SK-N-SH (cell line): ENCODE results near the gene MFN1. TPM values are rescaled to one million over a fixed set of nuclear protein-coding genes. Genes with fewer than 3 reads are reported as not detected.

ENCODE experiments used
- CTCF ChIA-PET: fragments of 300-600, 350-600 bp; formaldehyde crosslinking; extraction: SDS; loops from one replicate; lab custom pipeline; 2021; lab: Yijun Ruan, JAX
- POLR2A ChIA-PET: fragments of 350-600 bp; sonication (Branson Sonifier 250); formaldehyde crosslinking; extraction: SDS; loops from one replicate; lab custom pipeline; 2020; ENCODE audit warnings: antibody characterized with exemption, inconsistent platforms; lab: Yijun Ruan, JAX
- DNase-seq: peaks from one replicate; pipeline ENCODE4 v3.0.0; 2012
- H2AFZ ChIP-seq: fragments of 200-600 bp; sonication (generic); 2 replicates; pipeline ENCODE4 v1.8.1; 2016; ENCODE audit warnings: antibody characterized with exemption, mild to moderate bottlenecking, low read depth
- H3F3A ChIP-seq: fragments of 200-600 bp; sonication (generic); replicated peaks from 2 replicates; pipeline ENCODE3; 2016; ENCODE audit warnings: antibody characterized with exemption, mild to moderate bottlenecking; ENCODE audit not compliant: insufficient read depth
- H3K27ac ChIP-seq, 2 experiments: fragments of 200-500 bp in 1 of 2; fragments of 200-600 bp in 1 of 2; sonication (Bioruptor generic) in 1 of 2; sonication (generic), shearing (Covaris generic) in 1 of 2; 2 replicates each; pipeline versions ENCODE4 v1.5.1 to v1.6.1; 2014 to 2016; ENCODE audit warnings: low read depth in 2 of 2, inconsistent platforms in 1 of 2, low read length in 1 of 2, mild to moderate bottlenecking in 1 of 2, mixed read lengths in 1 of 2
- H3K27me3 ChIP-seq: fragments of 200-600 bp; sonication (generic), shearing (Covaris generic); 2 replicates; pipeline ENCODE4 v1.6.1; 2016; ENCODE audit warnings: mixed run types; ENCODE audit not compliant: insufficient read depth
- H3K36me3 ChIP-seq, 2 experiments: fragments of 200-500 bp in 1 of 2; fragments of 200-600 bp in 1 of 2; sonication (Bioruptor generic) in 1 of 2; sonication (generic) in 1 of 2; replicated peaks in 1 of 2; 2 replicates each; pipeline versions ENCODE3 to v1.5.1; 2014 to 2016; ENCODE audit warnings: low read length in 1 of 2, mild to moderate bottlenecking in 1 of 2; ENCODE audit not compliant: insufficient read depth in 2 of 2, control insufficient read depth in 1 of 2
- H3K4me1 ChIP-seq, 2 experiments: fragments of 200-500 bp in 1 of 2; fragments of 200-600 bp in 1 of 2; sonication (Bioruptor generic) in 1 of 2; sonication (generic), shearing (Covaris generic) in 1 of 2; 2 replicates each; pipeline versions ENCODE4 v1.5.1 to v1.6.1; 2014 to 2016; ENCODE audit warnings: low read depth in 1 of 2, low read length in 1 of 2, mixed run types in 1 of 2; ENCODE audit not compliant: insufficient read depth in 2 of 2, control insufficient read depth in 1 of 2
- H3K4me2 ChIP-seq: fragments of 200-600 bp; sonication (generic), shearing (Covaris generic); 2 replicates; pipeline ENCODE4 v1.6.1; 2017; ENCODE audit warnings: mixed run types
- H3K4me3 ChIP-seq, 2 experiments: fragments of 200-500 bp in 1 of 2; fragments of 200-600 bp in 1 of 2; sonication (Bioruptor generic) in 1 of 2; sonication (generic), shearing (Covaris generic) in 1 of 2; 2 replicates each; pipeline versions ENCODE4 v1.5.1 to v1.8.1; 2014 to 2016; ENCODE audit warnings: low read depth in 2 of 2, inconsistent platforms in 1 of 2, low read length in 1 of 2, mild to moderate bottlenecking in 1 of 2, mixed read lengths in 1 of 2, moderate library complexity in 1 of 2
- H3K79me2 ChIP-seq: fragments of 200-600 bp; sonication (generic); 2 replicates; pipeline ENCODE4 v1.8.1; 2017; ENCODE audit warnings: mild to moderate bottlenecking; ENCODE audit not compliant: insufficient read depth
- H3K9ac ChIP-seq: fragments of 200-600 bp; sonication (generic); 2 replicates; pipeline ENCODE4 v1.6.1; 2017; ENCODE audit warnings: mixed run types
- H3K9me2 ChIP-seq: fragments of 200-600 bp; sonication (generic); 2 replicates; pipeline ENCODE4 v1.6.1; 2017; ENCODE audit warnings: mixed run types
- H3K9me3 ChIP-seq: fragments of 200-600 bp; sonication (generic); 2 replicates; pipeline ENCODE4 v1.6.1; 2017; ENCODE audit warnings: mixed run types, mild to moderate bottlenecking, moderate library complexity
- H4K20me1 ChIP-seq: fragments of 200-600 bp; sonication (generic); 2 replicates; pipeline ENCODE4 v1.6.1; 2017; ENCODE audit warnings: mild to moderate bottlenecking, mixed run types; ENCODE audit not compliant: insufficient read depth
- CTCF ChIP-seq: fragments of 200-600 bp; sonication (generic); IDR thresholded peaks from 2 replicates; pipeline ENCODE4 v1.6.1; 2017; ENCODE audit warnings: antibody characterized with exemption, mild to moderate bottlenecking, moderate library complexity
- ELF1 ChIP-seq: IDR thresholded peaks from 2 replicates; pipeline ENCODE4 v1.4.0; 2012
- MAX ChIP-seq: IDR thresholded peaks from 2 replicates; pipeline ENCODE4 v1.4.0; 2012; ENCODE audit warnings: low read depth
- NRF1 ChIP-seq: IDR thresholded peaks from 2 replicates; pipeline ENCODE4 v1.6.1; 2012; ENCODE audit warnings: low read depth, mild to moderate bottlenecking, low read length
- PBX3 ChIP-seq: IDR thresholded peaks from 2 replicates; pipeline ENCODE4; 2012
- POLR2AphosphoS5 ChIP-seq: IDR thresholded peaks from 2 replicates; pipeline ENCODE4 v1.6.1; 2012; ENCODE audit warnings: low read depth, low read length
- RAD21 ChIP-seq: IDR thresholded peaks from 2 replicates; pipeline ENCODE4 v1.6.1; 2012; ENCODE audit warnings: mild to moderate bottlenecking, low read length
- SMC3 ChIP-seq: IDR thresholded peaks from 2 replicates; pipeline ENCODE4 v1.6.1; 2012; ENCODE audit warnings: low read depth, low read length, improper control_type of control experiment
- TCF12 ChIP-seq: IDR thresholded peaks from 2 replicates; pipeline ENCODE4 v1.4.0; 2012
- USF2 ChIP-seq: fragments of 150-350 bp; IDR thresholded peaks from 2 replicates; pipeline ENCODE4 v1.6.1; 2017; ENCODE audit warnings: antibody characterized with exemption, low read length, low read depth, borderline replicate concordance
- YY1 ChIP-seq: IDR thresholded peaks from 2 replicates; pipeline ENCODE4 v1.4.0; 2012; ENCODE audit warnings: low read depth, mild to moderate bottlenecking
- WGBS: methylation state at CpG from one replicate; pipeline ENCODE4 v1.1.6; 2017; ENCODE audit warnings: low lambda C conversion rate; 5-methylcytosine and 5-hydroxymethylcytosine counted together
- polyA plus RNA-seq, 3 experiments: library from polyadenylated mRNA; depleted of rRNA; stranded (reverse); fragments of >200 nt; gene quantifications; 2 replicates each; pipeline ENCODE4 v1.2.3, GENCODE V29; 2012

The MFN1 gene
- polyA plus RNA-seq, 1 of the 3 experiments (the other 2 are of a cell fraction) = 15.7 TPM

DNA sequence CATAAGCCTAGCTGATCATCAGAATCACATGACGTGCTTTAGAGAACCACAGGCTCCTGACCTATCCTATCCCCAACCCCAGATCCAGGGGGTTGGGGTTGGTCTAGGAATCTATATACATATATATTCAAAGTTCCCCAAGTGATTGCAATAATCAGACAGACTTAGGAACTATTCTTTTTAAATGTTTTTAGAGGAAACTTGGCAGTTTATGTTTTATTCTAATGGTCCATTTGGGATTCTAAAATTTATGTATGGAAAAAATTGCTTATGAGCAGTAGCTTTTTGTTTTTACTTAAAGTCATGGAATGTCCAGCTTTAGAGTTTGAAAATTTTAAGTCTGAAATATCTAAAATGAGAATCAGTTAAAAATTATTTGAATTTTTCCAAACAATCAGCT is 22.1 kb downstream of the MFN1 start:
- Histone ChIP-seq H4K20me1 (no peaks in the 10 kb centered on the region), H3K4me2 (no peak overlapping the region), H2AFZ (no peak overlapping the region), H3K36me3 (peaks cover 69 to 70% of the 10 kb centered on the region in 2 experiments), H3K4me1 (no peaks in the 10 kb centered on the region; a peak in 1 of 4 replicates), H3K9me2 (no peaks in the 10 kb centered on the region), H3K9me3 (no peaks in the 10 kb centered on the region; the same call in 1 of the 2 replicates), H3K27me3 (no peaks in the 10 kb centered on the region), H3K9ac (no peak overlapping the region), H3K27ac (no peak overlapping the region), H3F3A (peaks cover 5% of the 10 kb centered on the region), H3K79me2 (no peaks in the 10 kb centered on the region), H3K4me3 (no peak overlapping the region)
- TF ChIP-seq RAD21 (no peak), YY1 (no peak), PBX3 (no peak), SMC3 (no peak), MAX (no peak), CTCF (no peak), NRF1 (no peak)
- no peak for DNase-seq
- POLR2A ChIA-PET = interaction anchor here (0.7 to 0.8 kb wide), 2 partner anchors 23 to 42 kb away, joined by 3 read pairs; no protein-coding TSS in a partner anchor
- CTCF ChIA-PET = interaction anchor here (1.1 kb wide), 1 partner anchor 29 kb away, joined by 3 read pairs; no protein-coding TSS in a partner anchor
- 100% methylated on average over 1 of the region's 1 CpG for WGBS

GRCh38 chr3:179373938-179374337 is 26.4 kb downstream of the MFN1 start:
- peaks cover 4% of the 10 kb centered on the region for H3F3A ChIP-seq
- DNase-seq = no peak
- TF ChIP-seq ELF1 (no peak), POLR2AphosphoS5 (no peak), USF2 (no peak), TCF12 (no peak)
- H3K27ac ChIP-seq = no peak overlapping the region
- H3K9me2 ChIP-seq = no peaks in the 10 kb centered on the region
- H3K4me1 ChIP-seq = no peaks in the 10 kb centered on the region
- H2AFZ ChIP-seq = no peak overlapping the region
- ChIA-PET CTCF (no interaction called here), POLR2A (no interaction called here)
- H3K79me2 ChIP-seq = no peaks in the 10 kb centered on the region
- peaks cover 73 to 74% of the 10 kb centered on the region in 2 experiments for H3K36me3 ChIP-seq
- no peak overlapping the region for H3K4me3 ChIP-seq
- H4K20me1 ChIP-seq = no peaks in the 10 kb centered on the region
- WGBS = 97% methylated on average over 6 of the region's 6 CpGs
- H3K4me2 ChIP-seq = no peak overlapping the region
- no peaks in the 10 kb centered on the region for H3K27me3 ChIP-seq
- H3K9me3 ChIP-seq = no peaks in the 10 kb centered on the region; the same call in 1 of the 2 replicates
- no peak overlapping the region for H3K9ac ChIP-seq
